ENCODE measurements around the gene GPC6. TPM values are rescaled to one million over a fixed set of nuclear protein-coding genes. Genes with fewer than 3 reads are reported as not detected.

The GPC6 gene
- polyA plus RNA-seq, 2 of the 4 experiments (the other 2 are of a cell fraction), result 8.0 to 14.4 TPM

DNA sequence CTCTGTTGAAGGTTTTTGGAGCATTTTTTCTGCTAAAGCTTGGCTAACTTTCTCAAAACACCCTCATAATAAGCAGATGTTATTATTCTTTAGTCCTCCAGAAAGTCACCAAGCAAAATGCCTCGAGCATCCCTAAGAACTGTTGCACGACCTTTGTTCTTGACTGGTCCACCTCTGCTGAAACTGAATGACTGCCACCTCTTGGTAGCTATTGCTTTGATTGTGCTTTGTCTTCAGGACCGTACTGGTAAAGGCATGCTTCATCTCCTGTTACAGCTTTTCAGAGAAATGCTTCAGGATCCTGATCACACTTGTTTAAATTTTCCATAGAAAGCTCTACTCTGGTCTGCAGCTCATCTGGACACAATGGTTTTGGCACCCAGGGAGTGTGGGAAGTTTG lies 998.1 kb downstream of the GPC6 start:
- Histone ChIP-seq H3K9me3 (no peaks in the 10 kb centered on the region), H3K4me1 (no peaks in the 10 kb centered on the region), H3K27ac (no peak overlapping the region), H3K4me3 (no peak overlapping the region), H3K4me2 (no peak overlapping the region)
- WGBS (ENCODE audit: missing lambda C conversion rate), result 24% methylated on average over 3 of the region's 3 CpGs
- TF ChIP-seq CBX8 (IDR thresholded peaks at IDR 0.05) (no peak), FOSL2 (IDR thresholded peaks at IDR 0.05) (no peak), FOSL2 (CRISPR knock-in tag; IDR thresholded peaks at IDR 0.05) (no peak), HOXA7 (CRISPR knock-in tag; IDR thresholded peaks at IDR 0.05) (no peak), RCOR1 (IDR thresholded peaks at IDR 0.05; ENCODE audit: low read depth, low read length) (no peak)
- FAIRE-seq, result no peak
- no peak for DNase-seq (ENCODE audit: low read depth in 1 of 2, low spot score in 1 of 2)
- ATAC-seq, result no peak
- ChIA-PET POLR2A (no interaction called here), CTCF (no interaction called here)

DNA sequence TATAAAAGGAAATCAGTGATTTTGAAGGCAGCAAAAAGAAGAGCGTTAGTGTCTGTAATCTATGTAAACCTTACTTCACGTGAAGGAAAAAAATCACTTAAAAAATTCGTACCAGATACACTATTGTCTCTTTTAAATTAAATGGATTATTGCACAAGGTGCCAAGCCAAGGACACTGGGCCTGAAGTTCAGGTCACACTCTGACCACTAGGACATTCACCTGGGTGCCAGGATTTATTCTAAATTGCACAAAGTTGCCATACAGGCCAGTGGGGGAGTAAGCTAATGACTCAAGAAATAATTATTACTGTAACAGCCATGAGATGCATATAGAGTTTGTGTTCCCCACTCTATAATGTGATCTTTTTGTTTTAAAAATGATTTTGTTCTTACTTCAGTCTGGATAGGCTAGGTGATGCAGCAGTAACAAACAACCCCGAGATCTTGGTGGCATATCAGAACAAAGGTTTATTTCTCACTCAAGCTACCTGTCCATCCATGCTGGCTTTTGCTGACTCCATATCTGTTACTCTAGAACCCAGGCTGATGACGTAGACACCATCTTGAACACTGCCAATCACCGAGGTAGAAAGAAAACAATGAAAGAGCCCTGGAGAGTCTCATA lies 1000.8 kb downstream of the GPC6 start:
- 63% methylated on average over 6 of the region's 6 CpGs for WGBS (ENCODE audit: missing lambda C conversion rate)
- DNase-seq (ENCODE audit: low read depth in 1 of 2, low spot score in 1 of 2), result no peak
- H3K27ac ChIP-seq, result no peak overlapping the region
- ChIA-PET CTCF (no interaction called here), POLR2A (no interaction called here)
- no peak overlapping the region for H3K4me3 ChIP-seq
- no peak for TF ChIP-seq NPAS2 (CRISPR knock-in tag; IDR thresholded peaks at IDR 0.05; ENCODE audit: borderline replicate concordance)
- no peak for TF ChIP-seq JUNB (IDR thresholded peaks at IDR 0.05)
- no peak for TF ChIP-seq FOXS1 (CRISPR knock-in tag; IDR thresholded peaks at IDR 0.05)
- no peak for TF ChIP-seq ZFP36 (IDR thresholded peaks at IDR 0.05; ENCODE audit: borderline replicate concordance, partially characterized antibody)
- TF ChIP-seq CHD4 (IDR thresholded peaks at IDR 0.05; ENCODE audit: borderline replicate concordance), result no peak
- no peaks in the 10 kb centered on the region for H3K9me3 ChIP-seq
- no peaks in the 10 kb centered on the region for H3K4me1 ChIP-seq
- ATAC-seq, result no peak
- no peak for FAIRE-seq
- no peak overlapping the region for H3K4me2 ChIP-seq

DNA sequence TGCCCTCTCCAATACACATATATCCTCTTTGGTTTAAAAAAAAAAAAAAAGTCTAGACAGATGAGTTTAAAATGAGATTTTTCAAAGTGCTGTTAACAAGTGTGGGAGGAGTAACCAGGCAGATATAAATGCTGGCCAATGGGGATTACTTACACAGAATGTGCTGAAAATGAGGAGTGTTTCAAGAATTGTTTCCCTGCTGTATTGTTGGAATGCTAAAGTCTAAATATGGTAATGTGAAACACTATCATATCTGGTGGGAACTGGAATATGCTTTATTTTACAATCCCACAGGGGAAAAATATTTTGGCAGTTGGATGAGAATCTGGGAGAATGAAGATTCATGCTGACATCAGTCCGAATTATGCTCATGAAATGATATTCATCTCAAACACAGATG lies 1002.2 kb downstream of the GPC6 start:
- WGBS (ENCODE audit: missing lambda C conversion rate), result 66% methylated on average over 1 of the region's 1 CpG
- CTCF ChIA-PET, result no interaction called here
- no peak for ATAC-seq
- H3K4me2 ChIP-seq, result no peak overlapping the region
- H3K27ac ChIP-seq, result no peak overlapping the region
- no peak overlapping the region for H3K4me3 ChIP-seq
- no peak for FAIRE-seq
- H3K9me3 ChIP-seq, result no peaks in the 10 kb centered on the region
- DNase-seq (ENCODE audit: low read depth in 1 of 2, low spot score in 1 of 2), result no peak
- no peak for TF ChIP-seq KDM5A (IDR thresholded peaks at IDR 0.05)
- no peak for TF ChIP-seq CBX2 (IDR thresholded peaks at IDR 0.05; ENCODE audit: borderline replicate concordance, low read depth)
- TF ChIP-seq CHD4 (IDR thresholded peaks at IDR 0.05; ENCODE audit: borderline replicate concordance), result no peak
- TF ChIP-seq KDM1A (IDR thresholded peaks at IDR 0.05; ENCODE audit: low read depth), result no peak
- no peak for TF ChIP-seq EP300 (IDR thresholded peaks at IDR 0.05)
- no peak for TF ChIP-seq RAD21 (conservative IDR thresholded peaks at IDR 0.05 in 1 of 2, IDR thresholded peaks at IDR 0.05 in 1 of 2)
- TF ChIP-seq GATA3 (IDR thresholded peaks at IDR 0.05; ENCODE audit: borderline replicate concordance), result no peak
- no peak for TF ChIP-seq TFCP2L1 (CRISPR knock-in tag; IDR thresholded peaks at IDR 0.05)
- TF ChIP-seq MYC (IDR thresholded peaks at IDR 0.05; ENCODE audit: borderline replicate concordance, low read length), result no peak
- TF ChIP-seq, protein P1, sequence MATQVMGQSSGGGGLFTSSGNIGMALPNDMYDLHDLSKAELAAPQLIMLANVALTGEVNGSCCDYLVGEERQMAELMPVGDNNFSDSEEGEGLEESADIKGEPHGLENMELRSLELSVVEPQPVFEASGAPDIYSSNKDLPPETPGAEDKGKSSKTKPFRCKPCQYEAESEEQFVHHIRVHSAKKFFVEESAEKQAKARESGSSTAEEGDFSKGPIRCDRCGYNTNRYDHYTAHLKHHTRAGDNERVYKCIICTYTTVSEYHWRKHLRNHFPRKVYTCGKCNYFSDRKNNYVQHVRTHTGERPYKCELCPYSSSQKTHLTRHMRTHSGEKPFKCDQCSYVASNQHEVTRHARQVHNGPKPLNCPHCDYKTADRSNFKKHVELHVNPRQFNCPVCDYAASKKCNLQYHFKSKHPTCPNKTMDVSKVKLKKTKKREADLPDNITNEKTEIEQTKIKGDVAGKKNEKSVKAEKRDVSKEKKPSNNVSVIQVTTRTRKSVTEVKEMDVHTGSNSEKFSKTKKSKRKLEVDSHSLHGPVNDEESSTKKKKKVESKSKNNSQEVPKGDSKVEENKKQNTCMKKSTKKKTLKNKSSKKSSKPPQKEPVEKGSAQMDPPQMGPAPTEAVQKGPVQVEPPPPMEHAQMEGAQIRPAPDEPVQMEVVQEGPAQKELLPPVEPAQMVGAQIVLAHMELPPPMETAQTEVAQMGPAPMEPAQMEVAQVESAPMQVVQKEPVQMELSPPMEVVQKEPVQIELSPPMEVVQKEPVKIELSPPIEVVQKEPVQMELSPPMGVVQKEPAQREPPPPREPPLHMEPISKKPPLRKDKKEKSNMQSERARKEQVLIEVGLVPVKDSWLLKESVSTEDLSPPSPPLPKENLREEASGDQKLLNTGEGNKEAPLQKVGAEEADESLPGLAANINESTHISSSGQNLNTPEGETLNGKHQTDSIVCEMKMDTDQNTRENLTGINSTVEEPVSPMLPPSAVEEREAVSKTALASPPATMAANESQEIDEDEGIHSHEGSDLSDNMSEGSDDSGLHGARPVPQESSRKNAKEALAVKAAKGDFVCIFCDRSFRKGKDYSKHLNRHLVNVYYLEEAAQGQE (IDR thresholded peaks at IDR 0.05), result no peak
- POLR2A ChIA-PET, result no interaction called here
- peaks cover 10% of the 10 kb centered on the region for H3K4me1 ChIP-seq

All from A549 (cell line).